ENCODE data around the gene MCM3AP. TPM values are rescaled to one million over a fixed set of nuclear protein-coding genes. Genes with fewer than 3 reads are reported as not detected.
A peak's percentile ranks its signal among the peaks of the same experiment; 100 is the strongest.

MCM3AP gene
- total and polyA plus RNA-seq, 9 of the 15 experiments (the other 6 are each of a cell fraction or from before 2014, with no cell fraction given): 6.5 to 179 (median 69.6) TPM

- TF ChIP-seq ATF3 (IDR thresholded peaks at IDR 0.05): no peak
- 0 out of 2 replicates have a peak, but pooled peaks have one; percentile 33 for TF ChIP-seq ATF3 (CRISPR knock-in tag; conservative IDR thresholded peaks at IDR 0.05)
- no peak for TF ChIP-seq CHD4 (IDR thresholded peaks at IDR 0.05; ENCODE audit: insufficient read depth, insufficient replicate concordance, low read depth, low read length, poor library complexity, severe bottlenecking)
- TF ChIP-seq TEAD1 (CRISPR knock-in tag; IDR thresholded peaks at IDR 0.05): 0 out of 4 replicates have a peak, but pooled peaks of 1 of the 2 experiments have one; percentile 9
- TF ChIP-seq KLF1 (tag; IDR thresholded peaks at IDR 0.05): 0 out of 2 replicates have a peak, but pooled peaks have one; percentile 27
- no peak for TF ChIP-seq XRCC4 (IDR thresholded peaks at IDR 0.05; ENCODE audit: extremely low read depth, insufficient read depth, insufficient read length)
- TF ChIP-seq MAZ (CRISPR knock-in tag; conservative IDR thresholded peaks at IDR 0.05 in 1 of 2, IDR thresholded peaks at IDR 0.05 in 1 of 2): peak; percentile 39 to 89
- no peak for TF ChIP-seq NBN (IDR thresholded peaks at IDR 0.05; ENCODE audit: low read depth)
- no peak for TF ChIP-seq FOXO4 (CRISPR knock-in tag; IDR thresholded peaks at IDR 0.05)
- no peak for TF ChIP-seq GTF3C2 (IDR thresholded peaks at IDR 0.05; ENCODE audit: borderline replicate concordance, extremely low read depth, insufficient read length)
- TF ChIP-seq TRIM24 (IDR thresholded peaks at IDR 0.05): no peak
- no peak for TF ChIP-seq AFF4 (CRISPR knock-in tag; IDR thresholded peaks at IDR 0.05)
- no peak for TF ChIP-seq ZBED1 (IDR thresholded peaks at IDR 0.05)
- 0 out of 2 replicates have a peak, but pooled peaks have one; percentile 35 for TF ChIP-seq PHF21A (IDR thresholded peaks at IDR 0.05; ENCODE audit: borderline replicate concordance, low read depth)
- TF ChIP-seq CTBP1 (IDR thresholded peaks at IDR 0.05; ENCODE audit: borderline replicate concordance): peak; percentile 74; the same call in 1 of the 2 replicates
- TF ChIP-seq HDAC3 (IDR thresholded peaks at IDR 0.05; ENCODE audit: borderline replicate concordance, partially characterized antibody): no peak
- no peak for TF ChIP-seq SPI1 (IDR thresholded peaks at IDR 0.05; ENCODE audit: borderline replicate concordance, low read depth, low read length)
- TF ChIP-seq TARDBP (IDR thresholded peaks at IDR 0.05): no peak
Measured at GRCh38 chr21:46228345-46229051, 56.9 kb downstream of the MCM3AP start, which contains the start of gene LSS (continued).

Data from K562 (cell line).